ENCODE measurements around the gene PRSS2.

PRSS2 gene

DNA sequence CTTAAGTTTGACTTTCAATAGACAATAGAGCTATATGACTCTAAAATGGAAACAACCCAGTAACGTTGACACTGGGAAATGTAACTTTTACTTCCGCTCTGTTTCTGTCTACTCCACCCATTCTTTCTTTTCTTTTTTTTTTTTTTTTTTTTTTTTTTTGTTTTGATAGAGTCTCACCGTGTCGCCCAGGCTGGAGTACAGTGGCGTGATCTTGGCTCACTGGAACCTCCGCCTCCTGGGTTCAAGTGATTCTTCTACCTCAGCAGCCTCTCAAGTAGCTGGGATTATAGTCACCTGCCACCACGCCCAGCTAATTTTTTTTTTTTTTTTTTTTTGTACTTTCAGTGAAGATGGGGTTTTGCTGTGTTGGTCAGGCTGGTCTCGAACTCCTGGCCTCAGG is 13.9 kb downstream of the PRSS2 start:
- no peak for DNase-seq (ENCODE audit: insufficient read length, low spot score)
- no peak for FAIRE-seq

- FAIRE-seq (no peak), DNase-seq (ENCODE audit: insufficient read length, low spot score) (no peak)
Measured at GRCh38 chr7:142785841-142786250, 15.1 kb downstream of the PRSS2 start.

- FAIRE-seq (no peak), DNase-seq (ENCODE audit: insufficient read length, low spot score) (no peak)
Measured at GRCh38 chr7:142787034-142787768, 16.4 kb downstream of the PRSS2 start.

- DNase-seq (ENCODE audit: insufficient read length, low spot score) (no peak), FAIRE-seq (no peak)
Measured at GRCh38 chr7:142787783-142788182, 17.0 kb downstream of the PRSS2 start.

DNA sequence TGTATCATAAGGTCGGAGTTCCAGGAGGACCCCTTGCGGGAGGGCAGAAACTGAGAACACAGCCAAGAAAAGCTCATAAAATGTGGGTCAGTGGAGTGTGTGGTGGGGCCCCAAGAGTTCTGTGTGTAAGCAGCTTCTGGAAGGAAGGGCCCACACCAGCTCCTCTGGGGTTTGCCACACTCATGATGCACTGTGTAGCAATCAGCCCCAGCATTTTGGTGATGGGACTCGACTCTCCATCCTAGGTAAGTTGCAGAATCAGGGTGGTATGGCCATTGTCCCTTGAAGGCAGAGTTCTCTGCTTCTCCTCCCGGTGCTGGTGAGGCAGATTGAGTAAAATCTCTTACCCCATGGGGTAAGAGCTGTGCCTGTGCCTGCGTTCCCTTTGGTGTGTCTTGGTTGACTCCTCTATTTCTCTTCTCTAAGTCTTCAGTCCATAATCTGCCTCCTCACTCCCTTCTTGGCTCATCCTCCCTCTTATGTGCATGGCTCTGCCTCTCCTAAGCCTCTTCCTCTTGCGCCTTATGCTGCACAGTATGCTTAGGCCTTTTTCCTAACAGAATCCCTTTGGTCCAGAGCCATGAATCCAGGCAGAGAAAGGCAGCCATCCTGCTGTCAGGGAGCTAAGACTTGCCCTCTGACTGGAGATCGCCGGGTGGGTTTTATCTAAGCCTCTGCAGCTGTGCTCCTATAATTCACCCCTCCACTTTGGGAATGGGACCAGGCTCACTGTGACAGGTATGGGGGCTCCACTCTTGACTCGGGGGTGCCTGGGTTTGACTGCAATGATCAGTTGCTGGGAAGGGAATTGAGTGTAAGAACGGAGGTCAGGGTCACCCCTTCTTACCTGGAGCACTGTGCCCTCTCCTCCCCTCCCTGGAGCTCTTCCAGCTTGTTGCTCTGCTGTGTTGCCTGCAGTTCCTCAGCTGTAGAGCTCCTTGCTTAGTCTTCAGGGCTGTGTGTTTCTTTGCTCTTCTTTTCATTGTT is 17.8 kb downstream of the PRSS2 start:
- no peak for FAIRE-seq

GRCh38 chr7:142789441-142789840 is 18.7 kb downstream of the PRSS2 start:
- DNase-seq (ENCODE audit: insufficient read length, low spot score) (no peak), FAIRE-seq (no peak)

More for the DNA sequence above, 17.8 kb downstream of the PRSS2 start:
- no peak for DNase-seq (ENCODE audit: insufficient read length, low spot score)

DNA sequence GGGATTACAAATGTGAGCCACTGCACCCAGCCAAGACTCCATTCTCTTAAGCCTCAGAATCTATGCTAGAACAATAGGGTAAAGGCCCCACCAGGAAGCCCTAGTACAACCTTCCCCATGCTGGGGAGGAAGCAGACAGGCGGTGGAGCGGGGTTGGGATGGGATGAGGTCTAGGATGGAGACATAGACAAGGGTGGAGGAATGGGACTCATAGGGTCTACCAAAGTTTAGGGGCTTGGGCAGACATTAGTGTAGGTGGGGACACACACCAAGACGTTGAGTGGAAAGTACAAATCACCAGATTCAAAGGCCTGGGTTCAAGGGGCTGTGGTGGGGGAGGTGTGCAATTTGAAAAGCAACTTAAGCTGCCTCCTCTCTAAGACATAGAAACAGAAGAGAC is 19.3 kb downstream of the PRSS2 start:
- no peak for DNase-seq (ENCODE audit: insufficient read length, low spot score)
- no peak for FAIRE-seq

DNA sequence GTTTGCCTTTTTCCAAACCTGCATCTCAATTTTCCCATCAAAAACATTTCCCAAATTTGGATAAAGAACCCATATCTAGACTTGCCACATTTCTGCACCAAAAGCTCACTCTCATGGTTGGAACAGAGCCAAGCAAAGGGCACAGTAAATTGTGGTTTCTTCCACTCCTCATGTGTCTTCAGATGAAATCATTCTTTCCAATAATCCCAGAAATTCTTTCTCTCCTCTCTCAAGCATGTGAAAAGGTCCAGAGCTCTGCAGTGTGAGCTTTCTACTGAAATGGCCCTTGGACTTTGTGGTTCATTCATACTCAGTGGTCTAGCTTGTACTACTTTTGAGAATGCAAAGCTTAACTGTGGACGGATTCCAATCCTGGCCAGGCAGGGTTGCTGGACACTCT is 19.8 kb downstream of the PRSS2 start:
- no peak for DNase-seq (ENCODE audit: insufficient read length, low spot score)
- no peak for FAIRE-seq

DNA sequence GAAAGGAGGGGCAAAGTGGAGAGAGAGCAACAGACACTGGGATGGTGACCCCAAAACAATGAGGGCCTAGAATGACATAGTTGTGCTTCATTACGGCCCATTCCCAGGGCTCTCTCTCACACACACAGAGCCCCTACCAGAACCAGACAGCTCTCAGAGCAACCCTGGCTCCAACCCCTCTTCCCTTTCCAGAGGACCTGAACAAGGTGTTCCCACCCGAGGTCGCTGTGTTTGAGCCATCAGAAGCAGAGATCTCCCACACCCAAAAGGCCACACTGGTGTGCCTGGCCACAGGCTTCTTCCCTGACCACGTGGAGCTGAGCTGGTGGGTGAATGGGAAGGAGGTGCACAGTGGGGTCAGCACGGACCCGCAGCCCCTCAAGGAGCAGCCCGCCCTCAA is 20.7 kb downstream of the PRSS2 start:
- DNase-seq (ENCODE audit: insufficient read length, low spot score) (no peak), FAIRE-seq (no peak)

- no peak for DNase-seq (ENCODE audit: insufficient read length, low spot score)
- no peak for FAIRE-seq
Measured at GRCh38 chr7:142792129-142792528, 21.4 kb downstream of the PRSS2 start.

DNA sequence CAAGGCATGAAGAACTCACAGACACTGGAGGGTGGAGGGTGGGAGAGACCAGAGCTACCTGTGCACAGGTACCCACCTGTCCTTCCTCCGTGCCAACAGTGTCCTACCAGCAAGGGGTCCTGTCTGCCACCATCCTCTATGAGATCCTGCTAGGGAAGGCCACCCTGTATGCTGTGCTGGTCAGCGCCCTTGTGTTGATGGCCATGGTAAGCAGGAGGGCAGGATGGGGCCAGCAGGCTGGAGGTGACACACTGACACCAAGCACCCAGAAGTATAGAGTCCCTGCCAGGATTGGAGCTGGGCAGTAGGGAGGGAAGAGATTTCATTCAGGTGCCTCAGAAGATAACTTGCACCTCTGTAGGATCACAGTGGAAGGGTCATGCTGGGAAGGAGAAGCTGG is 21.8 kb downstream of the PRSS2 start:
- FAIRE-seq (no peak), DNase-seq (ENCODE audit: insufficient read length, low spot score) (no peak)

DNA sequence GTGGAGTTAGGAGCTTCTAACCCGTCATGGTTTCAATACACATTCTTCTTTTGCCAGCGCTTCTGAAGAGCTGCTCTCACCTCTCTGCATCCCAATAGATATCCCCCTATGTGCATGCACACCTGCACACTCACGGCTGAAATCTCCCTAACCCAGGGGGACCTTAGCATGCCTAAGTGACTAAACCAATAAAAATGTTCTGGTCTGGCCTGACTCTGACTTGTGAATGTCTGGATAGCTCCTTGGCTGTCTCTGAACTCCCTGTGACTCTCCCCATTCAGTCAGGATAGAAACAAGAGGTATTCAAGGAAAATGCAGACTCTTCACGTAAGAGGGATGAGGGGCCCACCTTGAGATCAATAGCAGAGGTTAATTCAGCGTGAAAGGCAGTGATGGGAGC is 22.4 kb downstream of the PRSS2 start:
- no peak for FAIRE-seq
- no peak for DNase-seq (ENCODE audit: insufficient read length, low spot score)

DNA sequence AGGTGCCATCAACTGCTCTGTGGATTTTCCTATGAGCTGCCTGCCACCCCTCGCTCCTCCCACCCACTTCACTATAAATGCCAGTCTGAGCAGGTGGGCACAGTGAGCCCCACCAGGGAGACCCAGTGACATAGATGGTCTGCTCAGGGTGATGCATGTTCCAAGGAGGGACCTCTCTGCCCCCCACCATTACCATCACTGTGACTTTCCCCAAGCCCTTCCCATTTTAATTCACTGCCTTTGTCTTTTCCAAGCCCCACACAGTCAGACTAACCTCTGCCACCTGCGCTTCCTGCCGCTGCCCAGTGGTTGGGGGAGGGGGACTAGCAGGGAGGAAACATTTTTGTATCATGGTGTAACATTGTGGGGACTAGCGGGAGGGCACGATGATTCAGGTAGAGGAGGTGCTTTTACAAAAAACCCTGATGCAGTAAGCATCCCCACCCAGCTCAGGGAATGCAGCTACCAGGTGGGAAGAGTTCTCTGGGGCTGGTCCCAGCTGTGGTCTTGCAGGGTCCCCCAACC is 24.6 kb downstream of the PRSS2 start:
- no peak for DNase-seq (ENCODE audit: insufficient read length, low spot score)
- no peak for FAIRE-seq

- no peak for FAIRE-seq
- no peak for DNase-seq (ENCODE audit: insufficient read length, low spot score)
Measured at GRCh38 chr7:142796001-142796500, 25.3 kb downstream of the PRSS2 start.

DNA sequence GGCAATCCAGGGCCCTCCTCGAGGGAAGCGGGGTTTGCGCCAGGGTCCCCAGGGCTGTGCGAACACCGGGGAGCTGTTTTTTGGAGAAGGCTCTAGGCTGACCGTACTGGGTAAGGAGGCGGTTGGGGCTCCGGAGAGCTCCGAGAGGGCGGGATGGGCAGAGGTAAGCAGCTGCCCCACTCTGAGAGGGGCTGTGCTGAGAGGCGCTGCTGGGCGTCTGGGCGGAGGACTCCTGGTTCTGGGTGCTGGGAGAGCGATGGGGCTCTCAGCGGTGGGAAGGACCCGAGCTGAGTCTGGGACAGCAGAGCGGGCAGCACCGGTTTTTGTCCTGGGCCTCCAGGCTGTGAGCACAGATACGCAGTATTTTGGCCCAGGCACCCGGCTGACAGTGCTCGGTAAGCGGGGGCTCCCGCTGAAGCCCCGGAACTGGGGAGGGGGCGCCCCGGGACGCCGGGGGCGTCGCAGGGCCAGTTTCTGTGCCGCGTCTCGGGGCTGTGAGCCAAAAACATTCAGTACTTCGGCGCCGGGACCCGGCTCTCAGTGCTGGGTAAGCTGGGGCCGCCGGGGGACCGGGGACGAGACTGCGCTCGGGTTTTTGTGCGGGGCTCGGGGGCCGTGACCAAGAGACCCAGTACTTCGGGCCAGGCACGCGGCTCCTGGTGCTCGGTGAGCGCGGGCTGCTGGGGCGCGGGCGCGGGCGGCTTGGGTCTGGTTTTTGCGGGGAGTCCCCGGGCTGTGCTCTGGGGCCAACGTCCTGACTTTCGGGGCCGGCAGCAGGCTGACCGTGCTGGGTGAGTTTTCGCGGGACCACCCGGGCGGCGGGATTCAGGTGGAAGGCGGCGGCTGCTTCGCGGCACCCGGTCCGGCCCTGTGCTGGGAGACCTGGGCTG is 26.0 kb downstream of the PRSS2 start:
- FAIRE-seq, result no peak
- DNase-seq (ENCODE audit: insufficient read length, low spot score), result no peak

GRCh38 chr7:142797391-142798377 is 26.9 kb downstream of the PRSS2 start:
- DNase-seq (ENCODE audit: insufficient read length, low spot score) (no peak), FAIRE-seq (no peak)

- DNase-seq (ENCODE audit: insufficient read length, low spot score), result no peak
- no peak for FAIRE-seq
Measured at GRCh38 chr7:142798451-142799436, 28.0 kb downstream of the PRSS2 start.

DNA sequence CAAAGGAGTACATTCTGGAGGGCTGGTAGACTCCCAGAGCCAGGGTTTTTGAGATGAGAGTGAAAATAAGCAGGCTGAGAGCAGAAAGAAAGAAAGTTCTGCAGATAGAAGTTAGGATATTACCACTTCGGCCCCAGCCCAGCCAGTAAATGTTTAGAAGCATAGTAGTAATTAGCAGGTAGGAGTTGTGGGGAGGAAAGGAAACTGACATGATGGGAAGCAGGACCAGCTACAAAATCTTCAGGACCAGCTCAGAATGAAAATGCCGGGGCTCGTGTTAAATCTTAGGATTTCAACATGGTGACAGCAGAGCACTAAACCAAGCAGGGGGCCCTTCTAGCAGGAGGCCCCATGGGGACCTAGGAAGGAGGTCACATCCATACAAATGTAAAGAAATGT is 28.7 kb downstream of the PRSS2 start:
- DNase-seq (ENCODE audit: insufficient read length, low spot score), result no peak
- no peak for FAIRE-seq

Measured in HTR-8/SVneo (cell line).